VCaP (cell line): ENCODE results near the gene BAZ2B.

Source experiments
- H3K27ac ChIP-seq: fragments of 450-650 bp; 2 replicates; pipeline ENCODE4 v1.5.1; 2017
- CTCF ChIP-seq: fragments of 450-650 bp; conservative IDR thresholded peaks from 2 replicates; pipeline ENCODE4 v1.5.1; 2017; ENCODE audit warnings: mild to moderate bottlenecking, moderate library complexity

BAZ2B gene

GRCh38 chr2:159531475-159531874 lies 84.9 kb downstream of the BAZ2B start:
- no peak overlapping the region for H3K27ac ChIP-seq
- TF ChIP-seq CTCF = no peak

- H3K27ac ChIP-seq = no peak overlapping the region
- no peak for TF ChIP-seq CTCF
Measured at GRCh38 chr2:159526433-159526832, 89.9 kb downstream of the BAZ2B start.

- H3K27ac ChIP-seq = no peak overlapping the region
- TF ChIP-seq CTCF = no peak
Measured at GRCh38 chr2:159525012-159525411, 91.3 kb downstream of the BAZ2B start.

- TF ChIP-seq CTCF = no peak
- no peak overlapping the region for H3K27ac ChIP-seq
Measured at GRCh38 chr2:159521272-159521671, 95.1 kb downstream of the BAZ2B start.

GRCh38 chr2:159518321-159519005 lies 97.9 kb downstream of the BAZ2B start:
- no peak overlapping the region for H3K27ac ChIP-seq
- TF ChIP-seq CTCF = no peak

GRCh38 chr2:159516241-159516758 lies 100.0 kb downstream of the BAZ2B start:
- H3K27ac ChIP-seq = peak overlapping the region; percentile 67
- TF ChIP-seq CTCF = 0 out of 2 replicates have a peak, but pooled peaks have one; percentile 9

- TF ChIP-seq CTCF = no peak
- H3K27ac ChIP-seq = peak overlapping the region; percentile 67; the same call in 1 of the 2 replicates
Measured at GRCh38 chr2:159515441-159515840, 100.9 kb downstream of the BAZ2B start.
